Common myeloid progenitor, CD34-positive (primary cell): Measurements from ENCODE around the gene FAIM.

Experiments
- CTCF ChIA-PET: fragments of 350-600 bp; sonication (Branson Sonifier 250); formaldehyde crosslinking; loops from one replicate; lab custom pipeline; 2021; ENCODE audit warnings: antibody characterized with exemption; lab: Charles Lee
- POLR2A ChIA-PET: fragments of 350-600 bp; sonication (Branson Sonifier 250); formaldehyde crosslinking; loops from one replicate; lab custom pipeline; 2021; ENCODE audit warnings: antibody characterized with exemption; lab: Charles Lee
- DNase-seq, 3 donors: peaks; one replicate each; pipeline versions ENCODE4 v3.0.0 to v3.0.0-alpha.2; 2013
- H3K27ac ChIP-seq, 2 experiments: 1 replicate in 1 of 2; 2 replicates in 1 of 2; pipeline ENCODE4 v1.7.0; 2013; ENCODE audit warnings: inconsistent platforms in 2 of 2, low read length in 2 of 2, mild to moderate bottlenecking in 2 of 2, low read depth in 1 of 2, moderate library complexity in 1 of 2; ENCODE audit not compliant: severe bottlenecking in 2 of 2, insufficient read depth in 1 of 2, poor library complexity in 1 of 2
- H3K27me3 ChIP-seq, 5 experiments: replicated peaks in 2 of 5; 1 replicate in 3 of 5; 2 replicates in 2 of 5; pipeline versions ENCODE4 v1.6.1 to v1.7.0; 2013; ENCODE audit warnings: low read length in 4 of 5, mild to moderate bottlenecking in 2 of 5, moderate library complexity in 2 of 5, inconsistent platforms in 1 of 5; ENCODE audit not compliant: insufficient read depth in 5 of 5, control insufficient read depth in 4 of 5
- H3K36me3 ChIP-seq, 4 experiments: 1 replicate in 2 of 4; 2 replicates in 2 of 4; pipeline versions ENCODE4 v1.6.1 to v1.7.0; 2013; ENCODE audit warnings: low read length in 3 of 4, control low read depth in 1 of 4, mild to moderate bottlenecking in 1 of 4; ENCODE audit not compliant: control insufficient read depth in 4 of 4, insufficient read depth in 4 of 4
- H3K4me1 ChIP-seq, 4 experiments: 1 replicate in 3 of 4; 2 replicates in 1 of 4; pipeline versions ENCODE4 v1.6.1 to v1.7.1; 2013; ENCODE audit warnings: low read length in 3 of 4, mild to moderate bottlenecking in 3 of 4, control low read depth in 1 of 4, inconsistent platforms in 1 of 4, moderate library complexity in 1 of 4; ENCODE audit not compliant: control insufficient read depth in 4 of 4, insufficient read depth in 4 of 4; ENCODE audit errors: control extremely low read depth in 1 of 4
- H3K4me3 ChIP-seq, 7 experiments: 1 replicate in 4 of 7; 2 replicates in 3 of 7; pipeline versions ENCODE4 v1.5.1 to v1.7.0; 2013; ENCODE audit warnings: mild to moderate bottlenecking in 7 of 7, low read length in 6 of 7, moderate library complexity in 6 of 7, inconsistent platforms in 2 of 7, low read depth in 2 of 7, control low read depth in 1 of 7; ENCODE audit not compliant: insufficient read depth in 4 of 7, control insufficient read depth in 1 of 7; ENCODE audit errors: extremely low read depth in 1 of 7
- H3K9me3 ChIP-seq, 5 experiments: 1 replicate in 4 of 5; 2 replicates in 1 of 5; pipeline versions ENCODE4 v1.6.1 to v1.7.1; 2013; ENCODE audit warnings: low read length in 4 of 5, mild to moderate bottlenecking in 2 of 5, inconsistent platforms in 1 of 5, low read depth in 1 of 5, moderate library complexity in 1 of 5; ENCODE audit not compliant: control insufficient read depth in 4 of 5, insufficient read depth in 2 of 5; ENCODE audit errors: control extremely low read depth in 1 of 5

FAIM gene

GRCh38 chr3:138682648-138683047 lies 74.1 kb downstream of the FAIM start:
- Histone ChIP-seq H3K4me1 (peaks cover 9 to 56% (median 18%) of the 10 kb centered on the region in 4 experiments), H3K27me3 (no peaks in the 10 kb centered on the region), H3K27ac (no peak overlapping the region), H3K36me3 (peaks cover 0 to 7% (median 3%) of the 10 kb centered on the region in 4 experiments), H3K4me3 (no peak overlapping the region), H3K9me3 (no peaks in the 10 kb centered on the region)
- POLR2A ChIA-PET, result no interaction called here
- peak in 1 of 3 donors; percentile 46 for DNase-seq
- CTCF ChIA-PET, result interaction anchor here (2.6 kb wide), 1 partner anchor 12 kb away, joined by 9 read pairs; no protein-coding TSS in a partner anchor
